Gastroesophageal sphincter (tissue), 3 donors: Measurements from ENCODE around the gene ASB16.

ENCODE experiments used
- POLR2A ChIP-seq, 2 donors: fragments of 450-650 bp; IDR thresholded peaks; one replicate each; pipeline ENCODE4 v1.6.1; 2017; ENCODE audit warnings: antibody characterized with exemption in 2 of 2, mild to moderate bottlenecking in 2 of 2, moderate library complexity in 1 of 2
- POLR2AphosphoS5 ChIP-seq: sonication (generic); formaldehyde crosslinking; IDR thresholded peaks from one replicate; pipeline ENCODE4 v1.6.1; 2017; ENCODE audit warnings: antibody characterized with exemption
- TF ChIP-seq, protein P1 (sequence below), 4 experiments: fragments of 200-600 bp in 2 of 4; fragments of 450-650 bp in 2 of 4; sonication (generic) in 1 of 4; IDR thresholded peaks; one replicate each; pipeline ENCODE4 v1.5.1; 2017 to 2019; ENCODE audit warnings: antibody characterized with exemption in 4 of 4, mild to moderate bottlenecking in 2 of 4, moderate library complexity in 2 of 4

DNA sequence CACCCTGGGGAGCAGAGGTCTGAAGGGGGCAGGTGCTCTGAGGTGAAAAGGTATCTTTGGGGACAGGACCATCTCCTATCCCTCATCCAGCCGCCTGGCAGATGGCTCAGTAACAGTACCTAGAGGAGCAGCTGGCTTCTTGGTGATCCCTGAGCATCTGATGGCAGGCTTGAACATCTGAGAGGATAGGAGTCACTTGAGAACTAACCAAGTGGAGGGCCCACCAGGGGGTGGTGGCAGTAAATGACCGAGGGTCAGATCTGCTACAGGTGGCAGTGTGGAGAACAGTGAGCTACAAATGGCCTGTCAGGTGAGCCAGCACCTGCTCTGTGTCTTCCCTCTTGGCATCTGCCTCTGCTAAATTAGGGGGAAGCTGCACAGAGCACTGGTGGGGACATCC, 15.0 kb upstream of the ASB16 start:
- no peak for TF ChIP-seq POLR2AphosphoS5
- TF ChIP-seq, protein P1, sequence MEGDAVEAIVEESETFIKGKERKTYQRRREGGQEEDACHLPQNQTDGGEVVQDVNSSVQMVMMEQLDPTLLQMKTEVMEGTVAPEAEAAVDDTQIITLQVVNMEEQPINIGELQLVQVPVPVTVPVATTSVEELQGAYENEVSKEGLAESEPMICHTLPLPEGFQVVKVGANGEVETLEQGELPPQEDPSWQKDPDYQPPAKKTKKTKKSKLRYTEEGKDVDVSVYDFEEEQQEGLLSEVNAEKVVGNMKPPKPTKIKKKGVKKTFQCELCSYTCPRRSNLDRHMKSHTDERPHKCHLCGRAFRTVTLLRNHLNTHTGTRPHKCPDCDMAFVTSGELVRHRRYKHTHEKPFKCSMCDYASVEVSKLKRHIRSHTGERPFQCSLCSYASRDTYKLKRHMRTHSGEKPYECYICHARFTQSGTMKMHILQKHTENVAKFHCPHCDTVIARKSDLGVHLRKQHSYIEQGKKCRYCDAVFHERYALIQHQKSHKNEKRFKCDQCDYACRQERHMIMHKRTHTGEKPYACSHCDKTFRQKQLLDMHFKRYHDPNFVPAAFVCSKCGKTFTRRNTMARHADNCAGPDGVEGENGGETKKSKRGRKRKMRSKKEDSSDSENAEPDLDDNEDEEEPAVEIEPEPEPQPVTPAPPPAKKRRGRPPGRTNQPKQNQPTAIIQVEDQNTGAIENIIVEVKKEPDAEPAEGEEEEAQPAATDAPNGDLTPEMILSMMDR (IDR thresholded peaks at IDR 0.05) = no peak
- no peak for TF ChIP-seq POLR2A (IDR thresholded peaks at IDR 0.05)
